Neuronal stem cell (in vitro differentiated cells): Measurements from ENCODE around the gene MCCC2.

Experiments
- DNase-seq: peaks from one replicate; pipeline ENCODE4 v3.0.0-alpha.2; 2013; ENCODE audit warnings: low spot score
- H2AFZ ChIP-seq: one replicate; pipeline ENCODE4 v1.6.1; 2013; ENCODE audit warnings: mild to moderate bottlenecking, low read length, inconsistent platforms
- H2AK5ac ChIP-seq: 2 replicates; pipeline ENCODE4 v1.6.1; 2013; ENCODE audit warnings: low read depth, mild to moderate bottlenecking, inconsistent platforms, low read length, moderate library complexity, mixed read lengths
- H2BK120ac ChIP-seq: 2 replicates; pipeline ENCODE4 v1.6.1; 2013; ENCODE audit warnings: low read depth, mild to moderate bottlenecking, inconsistent platforms, low read length, moderate library complexity, mixed read lengths
- H2BK12ac ChIP-seq: one replicate; pipeline ENCODE4 v1.6.1; 2013; ENCODE audit warnings: low read length, inconsistent platforms
- H2BK15ac ChIP-seq: 2 replicates; pipeline ENCODE4 v1.6.1; 2013; ENCODE audit warnings: mild to moderate bottlenecking, low read length, inconsistent platforms, mixed read lengths
- H2BK5ac ChIP-seq: one replicate; pipeline ENCODE4 v1.6.1; 2013; ENCODE audit warnings: inconsistent platforms, mild to moderate bottlenecking, low read length, moderate library complexity
- H3K14ac ChIP-seq: one replicate; pipeline ENCODE4 v1.6.1; 2013; ENCODE audit warnings: low read length, inconsistent platforms
- H3K18ac ChIP-seq: 2 replicates; pipeline ENCODE4 v1.6.1; 2013; ENCODE audit warnings: low read length, inconsistent platforms
- H3K23ac ChIP-seq: 2 replicates; pipeline ENCODE4 v1.6.1; 2013; ENCODE audit warnings: low read depth, mild to moderate bottlenecking, mixed read lengths, low read length, inconsistent platforms; ENCODE audit not compliant: poor library complexity
- H3K27ac ChIP-seq: replicated peaks from 3 replicates; pipeline ENCODE4 v1.5.1; 2013; ENCODE audit warnings: low read length, inconsistent platforms
- H3K27me3 ChIP-seq, 3 experiments: 2 replicates each; pipeline ENCODE4 v1.6.1; 2013; ENCODE audit warnings: low read length in 3 of 3, mild to moderate bottlenecking in 2 of 3, inconsistent platforms in 1 of 3, low read depth in 1 of 3, mixed read lengths in 1 of 3, moderate library complexity in 1 of 3; ENCODE audit not compliant: control insufficient read depth in 3 of 3, insufficient read depth in 3 of 3
- H3K36me3 ChIP-seq, 2 donors: replicated peaks in 1 of 2; 2 replicates each; pipeline ENCODE4 v1.6.1; 2013; ENCODE audit warnings: low read length in 2 of 2; ENCODE audit not compliant: control insufficient read depth in 2 of 2, insufficient read depth in 2 of 2
- H3K4ac ChIP-seq: 2 replicates; pipeline ENCODE4 v1.6.1; 2013; ENCODE audit warnings: inconsistent platforms, mild to moderate bottlenecking, low read length, moderate library complexity
- H3K4me1 ChIP-seq, 2 donors: 1 replicate in 1 of 2; 2 replicates in 1 of 2; pipeline ENCODE4 v1.6.1; 2013; ENCODE audit warnings: low read length in 2 of 2, low read depth in 1 of 2; ENCODE audit not compliant: control insufficient read depth in 2 of 2, insufficient read depth in 1 of 2
- H3K4me2 ChIP-seq: one replicate; pipeline ENCODE4 v1.6.1; 2013; ENCODE audit warnings: mild to moderate bottlenecking, low read length, inconsistent platforms; ENCODE audit not compliant: insufficient read depth, poor library complexity, severe bottlenecking
- H3K4me3 ChIP-seq, 2 donors: 2 replicates each; pipeline ENCODE4 v1.5.1; 2013; ENCODE audit warnings: low read length in 2 of 2, mild to moderate bottlenecking in 2 of 2, inconsistent platforms in 1 of 2, moderate library complexity in 1 of 2
- H3K79me1 ChIP-seq: one replicate; pipeline ENCODE4 v1.6.1; 2013; ENCODE audit warnings: low read depth, mild to moderate bottlenecking, inconsistent platforms, low read length, moderate library complexity
- H3K9ac ChIP-seq: one replicate; pipeline ENCODE4 v1.6.1; 2013; ENCODE audit warnings: mild to moderate bottlenecking, low read depth, low read length, inconsistent platforms; ENCODE audit not compliant: poor library complexity
- H3K9me3 ChIP-seq, 2 donors: replicated peaks in 1 of 2; 2 replicates each; pipeline versions ENCODE3 to v1.6.1; 2013; ENCODE audit warnings: low read length in 2 of 2, mild to moderate bottlenecking in 2 of 2, inconsistent platforms in 1 of 2, low read depth in 1 of 2, mixed read lengths in 1 of 2, moderate library complexity in 1 of 2; ENCODE audit not compliant: control insufficient read depth in 2 of 2, insufficient read depth in 1 of 2
- H4K8ac ChIP-seq: one replicate; pipeline ENCODE4 v1.6.1; 2013; ENCODE audit warnings: low read depth, mild to moderate bottlenecking, inconsistent platforms, low read length, moderate library complexity
- H4K91ac ChIP-seq: one replicate; pipeline ENCODE4 v1.6.1; 2013; ENCODE audit warnings: low read length, low read depth, mild to moderate bottlenecking, inconsistent platforms; ENCODE audit not compliant: poor library complexity
- WGBS, 2 donors: extraction: QIAGEN DNeasy Blood & Tissue Kit; methylation state at CpG; one replicate each; pipeline ENCODE4 v1.1.7; 2013; ENCODE audit warnings: missing lambda C conversion rate in 2 of 2, mixed read lengths in 1 of 2; ENCODE audit not compliant: insufficient read length in 2 of 2, insufficient replicate concordance in 1 of 2; ENCODE audit errors: extremely low coverage in 2 of 2; 5-methylcytosine and 5-hydroxymethylcytosine counted together

MCCC2 gene

DNA sequence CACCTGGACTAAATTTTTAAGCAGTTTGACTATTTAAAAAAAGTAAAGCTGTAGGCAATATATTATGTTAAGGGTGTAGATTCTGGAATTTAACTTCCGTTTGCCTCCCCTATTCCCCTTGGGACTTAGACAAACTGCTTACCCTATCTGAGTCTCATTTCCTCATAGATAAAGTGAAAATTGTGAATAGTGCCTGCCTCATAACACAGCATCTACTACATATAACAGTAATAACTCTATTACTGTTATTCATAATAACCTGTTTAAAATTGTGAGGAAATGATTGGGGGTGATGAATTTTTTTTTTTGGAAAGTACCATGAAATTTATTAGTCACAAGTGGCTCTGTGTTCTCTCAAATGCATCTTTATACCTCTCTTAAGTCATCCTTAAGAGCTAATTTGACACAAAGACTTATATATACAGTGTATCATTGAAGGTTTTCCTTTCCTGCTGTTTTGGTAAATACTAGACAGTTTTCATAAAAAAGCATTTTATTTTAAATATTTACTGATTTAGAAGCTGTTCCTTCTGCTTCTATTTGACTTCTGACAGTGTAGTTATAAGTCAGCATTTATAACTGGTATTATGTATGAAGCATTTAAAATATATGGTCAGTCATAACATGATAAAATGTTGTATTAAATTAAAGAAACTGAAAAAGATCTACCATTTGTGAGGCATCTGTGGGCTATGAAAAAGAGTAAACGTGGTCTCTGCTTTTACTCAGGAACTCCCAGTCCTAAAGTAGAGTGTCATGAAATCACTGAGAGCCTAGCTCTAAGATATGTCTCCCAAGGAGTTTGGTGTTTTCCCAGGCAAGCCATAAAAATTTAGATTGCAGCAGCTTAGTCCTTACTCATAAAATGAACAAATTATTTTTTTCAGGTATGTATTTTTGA lies 46.4 kb downstream of the MCCC2 start:
- WGBS, 2 donors, result no CpG with 5 or more reads among the region's 2 CpGs
- Histone ChIP-seq H2BK5ac (no peak overlapping the region), H3K23ac (no peak overlapping the region), H4K91ac (no peak overlapping the region), H3K14ac (no peak overlapping the region), H3K4ac (no peak overlapping the region), H3K9me3 (no peaks in the 10 kb centered on the region), H3K4me1 (peaks cover 1 to 4% of the 10 kb centered on the region in 2 donors), H2BK12ac (no peak overlapping the region), H3K27ac (no peak overlapping the region), H3K36me3 (peaks cover 2 to 4% of the 10 kb centered on the region in 2 donors), H2BK15ac (no peak overlapping the region), H3K4me3 (no peak overlapping the region), H3K79me1 (no peaks in the 10 kb centered on the region), H4K8ac (no peak overlapping the region), H3K27me3 (no peaks in the 10 kb centered on the region), H3K18ac (no peak overlapping the region), H2BK120ac (no peak overlapping the region), H3K9ac (no peak overlapping the region), H3K4me2 (no peak overlapping the region), H2AFZ (no peak overlapping the region), H2AK5ac (no peak overlapping the region)
- no peak for DNase-seq

DNA sequence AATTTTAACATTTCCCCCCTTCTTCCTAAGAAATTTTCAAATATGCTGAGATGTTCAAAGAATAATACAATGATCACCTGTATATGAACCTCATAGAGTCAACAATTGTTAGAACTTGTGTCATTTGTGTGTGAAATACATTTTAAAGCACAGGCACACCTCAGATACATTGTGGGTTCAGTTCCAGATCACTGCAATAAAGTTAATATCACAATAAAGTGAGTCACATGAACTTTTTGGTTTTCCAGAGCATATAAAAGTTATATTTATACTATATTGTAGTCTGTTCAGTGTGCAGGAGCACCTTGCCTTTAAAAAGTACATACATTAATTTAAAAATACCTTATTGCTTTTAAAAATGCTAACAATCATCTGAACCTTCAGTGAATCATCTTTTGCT lies 50.0 kb downstream of the MCCC2 start:
- H2BK12ac ChIP-seq, result no peak overlapping the region
- no peaks in the 10 kb centered on the region for H3K79me1 ChIP-seq
- no peaks in the 10 kb centered on the region for H3K27me3 ChIP-seq
- H3K4ac ChIP-seq, result no peak overlapping the region
- no peak overlapping the region for H2AFZ ChIP-seq
- H4K91ac ChIP-seq, result no peak overlapping the region
- H2BK15ac ChIP-seq, result no peak overlapping the region
- no peak overlapping the region for H2BK120ac ChIP-seq
- H3K4me2 ChIP-seq, result no peak overlapping the region
- H3K9ac ChIP-seq, result no peak overlapping the region
- H2BK5ac ChIP-seq, result no peak overlapping the region
- H3K4me1 ChIP-seq, result no peaks in the 10 kb centered on the region
- no peak overlapping the region for H2AK5ac ChIP-seq
- H3K23ac ChIP-seq, result no peak overlapping the region
- no peak overlapping the region for H4K8ac ChIP-seq
- H3K27ac ChIP-seq, result no peak overlapping the region
- H3K4me3 ChIP-seq, result no peak overlapping the region
- H3K14ac ChIP-seq, result no peak overlapping the region
- H3K18ac ChIP-seq, result no peak overlapping the region
- DNase-seq, result no peak
- peaks cover 5 to 7% of the 10 kb centered on the region in 2 donors for H3K36me3 ChIP-seq
- peaks cover 0 to 2% of the 10 kb centered on the region in 2 donors for H3K9me3 ChIP-seq

DNA sequence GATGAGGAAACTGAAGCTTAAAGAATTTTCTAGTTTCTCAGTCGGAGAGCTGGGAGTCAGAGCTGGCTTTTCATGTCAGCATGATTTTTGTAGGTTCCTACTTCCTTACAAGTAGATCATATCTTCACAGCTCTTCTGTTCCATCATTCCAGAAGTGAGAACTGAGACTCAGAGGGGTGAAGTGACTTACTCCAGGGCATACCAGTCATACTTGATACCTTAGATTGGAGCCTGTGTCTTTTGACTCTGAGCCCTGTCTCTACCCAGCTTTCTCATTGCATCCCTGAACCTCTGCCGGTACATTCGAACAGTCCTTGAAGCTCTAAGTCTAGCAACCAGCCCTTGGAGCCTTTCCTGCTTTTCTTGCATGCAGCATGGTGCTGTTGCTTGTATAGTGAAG lies 53.3 kb downstream of the MCCC2 start:
- WGBS, 2 donors, result no CpG with 5 or more reads among the region's 3 CpGs
- Histone ChIP-seq H2AFZ (no peak overlapping the region), H3K27ac (no peak overlapping the region), H2AK5ac (no peak overlapping the region), H2BK5ac (no peak overlapping the region), H2BK120ac (no peak overlapping the region), H3K4ac (no peak overlapping the region), H3K36me3 (peaks cover 2 to 4% of the 10 kb centered on the region in 2 donors), H3K9ac (no peak overlapping the region), H3K9me3 (peaks cover 0 to 2% of the 10 kb centered on the region in 2 donors), H2BK12ac (no peak overlapping the region), H3K23ac (no peak overlapping the region), H3K18ac (no peak overlapping the region), H3K79me1 (no peaks in the 10 kb centered on the region), H3K27me3 (no peaks in the 10 kb centered on the region), H4K8ac (no peak overlapping the region), H3K14ac (no peak overlapping the region), H3K4me2 (no peak overlapping the region), H2BK15ac (no peak overlapping the region), H3K4me3 (no peak overlapping the region), H3K4me1 (no peaks in the 10 kb centered on the region), H4K91ac (no peak overlapping the region)
- no peak for DNase-seq

DNA sequence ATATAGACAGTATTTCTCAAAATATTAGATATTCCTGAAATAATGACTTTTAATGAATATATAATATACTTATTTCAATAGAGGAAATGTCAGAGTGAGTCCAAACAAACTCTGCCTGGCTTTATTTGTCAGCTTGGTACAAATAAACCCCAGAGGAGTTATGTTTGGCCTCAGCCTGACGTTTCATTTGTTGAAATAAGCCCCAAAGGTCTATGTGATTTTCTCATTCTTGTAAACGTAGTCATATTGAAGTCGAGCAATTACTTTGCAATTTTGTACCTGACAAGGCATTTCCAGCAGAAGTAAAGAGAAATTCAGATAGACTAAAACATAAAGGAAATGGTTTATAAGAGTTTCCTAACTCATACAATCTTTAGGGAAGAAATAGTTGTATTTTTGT lies 57.9 kb downstream of the MCCC2 start:
- no peak overlapping the region for H4K8ac ChIP-seq
- no CpG with 5 or more reads among the region's 3 CpGs for WGBS, 2 donors

More for the DNA sequence above, 57.9 kb downstream of the MCCC2 start:
- Histone ChIP-seq H2BK120ac (no peak overlapping the region), H3K4ac (no peak overlapping the region), H3K27me3 (no peaks in the 10 kb centered on the region), H3K14ac (no peak overlapping the region), H3K23ac (no peak overlapping the region), H3K36me3 (peaks cover 12 to 13% of the 10 kb centered on the region in 2 donors), H3K9ac (no peak overlapping the region), H3K4me2 (no peak overlapping the region), H2AK5ac (no peak overlapping the region), H2BK15ac (no peak overlapping the region), H3K18ac (no peak overlapping the region), H3K79me1 (no peaks in the 10 kb centered on the region), H3K4me1 (no peaks in the 10 kb centered on the region), H2AFZ (no peak overlapping the region), H2BK5ac (no peak overlapping the region), H3K4me3 (no peak overlapping the region), H3K27ac (no peak overlapping the region), H4K91ac (no peak overlapping the region), H3K9me3 (no peaks in the 10 kb centered on the region), H2BK12ac (no peak overlapping the region)
- no peak for DNase-seq
